Tibial nerve (tissue), 4 donors: Measurements from ENCODE around the gene HMX1. TPM values are rescaled to one million over a fixed set of nuclear protein-coding genes. Genes with fewer than 3 reads are reported as not detected.

Experiments
- DNase-seq, 2 donors: peaks; one replicate each; pipeline ENCODE4 v3.0.0-alpha.2; 2019; ENCODE audit warnings: low spot score in 2 of 2
- H3K27ac ChIP-seq, 4 donors: fragments of 200-600 bp; sonication (generic) in 3 of 4; one replicate each; pipeline ENCODE4 v1.5.1; 2017 to 2019; ENCODE audit warnings: mild to moderate bottlenecking in 1 of 4
- H3K27me3 ChIP-seq, 2 donors: fragments of 200-600 bp; sonication (generic) in 1 of 2; one replicate each; pipeline versions ENCODE4 v1.5.1 to v1.6.0; 2017 to 2019
- H3K36me3 ChIP-seq, 3 donors: fragments of 200-600 bp; sonication (generic); one replicate each; pipeline ENCODE4 v1.5.1; 2018 to 2019
- H3K4me1 ChIP-seq, 4 donors: fragments of 200-600 bp; sonication (generic) in 3 of 4; one replicate each; pipeline ENCODE4 v1.5.1; 2017 to 2019
- H3K4me3 ChIP-seq, 4 donors: fragments of 200-600 bp; sonication (generic) in 3 of 4; one replicate each; pipeline ENCODE4 v1.5.1; 2017 to 2019; ENCODE audit warnings: mild to moderate bottlenecking in 1 of 4, moderate library complexity in 1 of 4
- H3K9me3 ChIP-seq, 4 donors: fragments of 200-600 bp; sonication (generic) in 3 of 4; one replicate each; pipeline ENCODE4 v1.5.1; 2017 to 2019
- EP300 ChIP-seq, 2 donors: sonication (generic); formaldehyde crosslinking; IDR thresholded peaks; one replicate each; pipeline ENCODE4 v1.6.1; 2017; ENCODE audit warnings: antibody characterized with exemption in 2 of 2, mild to moderate bottlenecking in 1 of 2
- POLR2A ChIP-seq, 2 donors: fragments of 450-650 bp; IDR thresholded peaks; one replicate each; pipeline ENCODE4 v1.6.1; 2017; ENCODE audit warnings: antibody characterized with exemption in 2 of 2, mild to moderate bottlenecking in 2 of 2, moderate library complexity in 2 of 2
- WGBS, 2 donors: methylation state at CpG; one replicate each; pipeline ENCODE4 v1.1.5; 2018; 5-methylcytosine and 5-hydroxymethylcytosine counted together
- total RNA-seq, 4 donors: library from RNA; depleted of rRNA; stranded (reverse); fragments of >200 nt; gene quantifications; one replicate each; pipeline ENCODE4 v1.1.0, GENCODE V29; 2016
- TF ChIP-seq, protein P1 (sequence below), 5 experiments: fragments of 200-600 bp in 3 of 5; fragments of 450-650 bp in 2 of 5; sonication (generic) in 3 of 5; IDR thresholded peaks; one replicate each; pipeline ENCODE4 v1.5.1; 2016 to 2019; ENCODE audit warnings: antibody characterized with exemption in 5 of 5, mild to moderate bottlenecking in 3 of 5, moderate library complexity in 2 of 5

The HMX1 gene
- total RNA-seq, 4 donors from 2014 or later: 0.21 TPM; not detected in 3

DNA sequence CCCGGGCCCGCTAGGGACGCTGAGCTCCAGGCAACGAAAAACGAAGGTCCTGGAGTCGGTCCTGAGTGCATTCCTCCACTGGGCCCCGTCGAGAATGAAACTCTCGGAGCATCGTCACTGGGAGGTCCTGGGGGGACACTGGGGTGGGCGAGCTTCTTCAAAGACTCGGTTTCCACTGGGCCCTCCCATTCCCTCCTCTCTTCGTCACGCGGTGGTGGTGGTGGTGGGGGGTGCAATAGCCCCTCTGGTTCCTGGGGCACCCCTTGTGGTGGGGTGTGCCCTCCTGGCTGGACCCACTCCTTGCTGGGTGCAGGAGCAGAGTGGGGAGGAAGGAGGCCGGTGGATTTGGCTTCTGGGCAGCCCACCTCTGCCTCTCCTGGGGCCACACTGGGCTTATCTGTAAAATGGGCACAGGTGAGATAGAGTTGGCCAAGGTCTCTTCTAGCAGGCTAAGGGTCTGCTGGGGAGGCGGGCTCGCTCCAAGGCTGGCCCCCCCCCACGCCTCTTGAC is 12.9 kb downstream of the HMX1 start:
- Histone ChIP-seq H3K4me1 (peaks cover 0 to 62% (median 3%) of the 10 kb centered on the region in 4 donors), H3K27me3 (peaks cover 0 to 98% of the 10 kb centered on the region in 2 donors), H3K4me3 (no peak overlapping the region)

DNA sequence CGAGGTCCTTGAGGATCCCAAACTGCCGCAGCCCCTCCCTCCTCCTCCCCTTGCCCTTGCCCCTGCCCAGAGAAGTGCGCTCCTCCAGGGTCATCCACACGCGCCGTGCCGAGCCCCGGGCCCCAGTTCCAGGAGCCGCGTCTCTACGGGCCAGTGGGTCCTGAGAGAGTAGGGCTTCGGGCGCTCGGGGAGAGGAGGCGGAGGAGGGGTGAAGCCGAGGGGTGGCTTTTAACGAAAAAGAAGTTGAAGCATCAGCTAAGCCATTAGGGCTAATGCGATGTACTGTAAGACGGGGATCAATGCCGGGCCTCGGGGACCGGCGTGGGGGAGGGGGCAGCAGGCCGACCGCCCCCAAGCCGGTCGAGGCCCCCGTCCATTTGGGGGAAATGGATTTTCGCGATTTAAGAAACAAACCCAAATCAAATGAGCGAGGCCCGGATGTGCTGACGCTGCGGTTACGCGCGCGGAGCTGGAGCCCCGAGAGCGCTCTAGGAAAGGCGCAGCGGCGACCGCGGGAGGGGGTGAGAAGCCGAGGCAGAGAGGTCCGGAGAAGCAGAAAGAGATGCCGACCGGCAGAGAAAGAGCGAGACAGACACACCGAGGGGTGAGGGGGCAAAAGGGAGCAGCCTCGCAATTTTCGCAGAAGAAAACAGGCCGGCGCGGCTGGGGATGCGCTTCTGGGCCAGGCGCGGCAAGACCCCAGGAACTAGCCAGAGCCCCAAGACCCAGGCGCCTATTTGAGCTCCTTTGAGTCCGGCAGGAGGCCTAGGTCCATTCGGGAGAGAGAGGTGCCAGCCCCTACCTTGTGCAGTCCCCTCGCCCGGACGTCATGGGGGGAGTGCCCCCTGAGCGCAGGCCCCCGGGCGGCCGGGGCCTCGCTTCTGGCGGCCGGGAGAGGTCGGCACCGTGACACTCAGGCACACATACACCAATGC is 13.6 kb downstream of the HMX1 start:
- Histone ChIP-seq H3K9me3 (peaks cover 0 to 6% (median 0%) of the 10 kb centered on the region in 4 donors), H3K4me3 (peak overlapping the region in 1 of 4 donors; percentile 32), H3K27ac (no peak overlapping the region), H3K36me3 (no peaks in the 10 kb centered on the region), H3K27me3 (peaks cover 0 to 98% of the 10 kb centered on the region in 2 donors), H3K4me1 (peaks cover 0 to 56% (median 3%) of the 10 kb centered on the region in 4 donors)
- WGBS, 2 donors: 1 to 2% methylated on average over 60 to 69 of the region's 74 CpGs
- TF ChIP-seq, protein P1, sequence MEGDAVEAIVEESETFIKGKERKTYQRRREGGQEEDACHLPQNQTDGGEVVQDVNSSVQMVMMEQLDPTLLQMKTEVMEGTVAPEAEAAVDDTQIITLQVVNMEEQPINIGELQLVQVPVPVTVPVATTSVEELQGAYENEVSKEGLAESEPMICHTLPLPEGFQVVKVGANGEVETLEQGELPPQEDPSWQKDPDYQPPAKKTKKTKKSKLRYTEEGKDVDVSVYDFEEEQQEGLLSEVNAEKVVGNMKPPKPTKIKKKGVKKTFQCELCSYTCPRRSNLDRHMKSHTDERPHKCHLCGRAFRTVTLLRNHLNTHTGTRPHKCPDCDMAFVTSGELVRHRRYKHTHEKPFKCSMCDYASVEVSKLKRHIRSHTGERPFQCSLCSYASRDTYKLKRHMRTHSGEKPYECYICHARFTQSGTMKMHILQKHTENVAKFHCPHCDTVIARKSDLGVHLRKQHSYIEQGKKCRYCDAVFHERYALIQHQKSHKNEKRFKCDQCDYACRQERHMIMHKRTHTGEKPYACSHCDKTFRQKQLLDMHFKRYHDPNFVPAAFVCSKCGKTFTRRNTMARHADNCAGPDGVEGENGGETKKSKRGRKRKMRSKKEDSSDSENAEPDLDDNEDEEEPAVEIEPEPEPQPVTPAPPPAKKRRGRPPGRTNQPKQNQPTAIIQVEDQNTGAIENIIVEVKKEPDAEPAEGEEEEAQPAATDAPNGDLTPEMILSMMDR (IDR thresholded peaks at IDR 0.05): no peak
- no peak for TF ChIP-seq POLR2A (IDR thresholded peaks at IDR 0.05)
- no peak for TF ChIP-seq EP300 (IDR thresholded peaks at IDR 0.05)
- DNase-seq: no peak

More for the DNA sequence above, 12.9 kb downstream of the HMX1 start:
- Histone ChIP-seq H3K9me3 (no peaks in the 10 kb centered on the region), H3K27ac (no peak overlapping the region), H3K36me3 (no peaks in the 10 kb centered on the region)
- TF ChIP-seq EP300 (IDR thresholded peaks at IDR 0.05) (no peak), POLR2A (IDR thresholded peaks at IDR 0.05) (no peak)
- TF ChIP-seq, protein P1 (IDR thresholded peaks at IDR 0.05): no peak
- 1 to 3% methylated on average over 15 to 16 of the region's 19 CpGs for WGBS, 2 donors
- DNase-seq: no peak

DNA sequence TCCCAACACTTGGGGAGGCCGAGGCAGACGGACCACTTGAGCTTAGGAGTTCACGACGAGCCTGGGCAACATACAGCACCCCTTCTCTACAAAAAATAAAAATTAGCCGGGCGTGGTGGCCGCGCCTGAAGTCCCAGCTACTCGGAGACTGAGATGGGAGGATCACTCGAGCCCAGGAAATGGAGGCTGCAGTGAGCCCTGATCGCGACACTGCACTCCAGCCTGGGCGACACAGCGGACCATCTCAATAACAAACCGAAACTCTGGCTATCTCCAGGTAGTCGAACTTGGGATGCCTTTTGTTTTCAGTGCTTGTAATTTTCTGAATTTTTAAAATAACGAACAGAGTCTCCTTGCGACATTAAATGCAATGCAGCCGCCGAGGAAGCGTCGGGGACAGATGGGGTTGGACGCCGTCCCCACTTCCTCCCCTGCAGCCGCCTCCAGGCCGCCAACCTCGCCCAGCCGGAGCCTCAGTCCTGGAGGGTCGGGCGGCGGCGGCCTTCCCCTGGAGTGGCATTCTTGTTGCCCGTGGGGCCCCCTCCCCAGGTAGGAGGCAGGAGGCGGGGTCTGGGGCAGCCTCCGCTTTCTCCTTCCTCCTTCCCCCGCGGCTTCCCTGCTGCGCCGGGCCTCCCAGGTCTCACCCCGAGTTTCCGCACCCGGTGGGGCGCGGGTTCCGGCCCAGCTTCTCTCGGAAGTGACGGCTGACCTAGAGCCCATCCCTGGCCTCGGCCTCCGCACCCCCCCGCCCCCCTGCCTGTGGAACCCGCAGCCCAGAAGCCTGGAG is 14.6 kb downstream of the HMX1 start:
- Histone ChIP-seq H3K4me3 (peak overlapping the region in 3 of 4 donors; percentile 23 to 32 (median 25)), H3K4me1 (peaks cover 0 to 48% (median 3%) of the 10 kb centered on the region in 4 donors), H3K9me3 (peaks cover 0 to 16% (median 0%) of the 10 kb centered on the region in 4 donors), H3K36me3 (no peaks in the 10 kb centered on the region), H3K27me3 (peaks cover 0 to 90% of the 10 kb centered on the region in 2 donors), H3K27ac (no peak overlapping the region)
- WGBS, 2 donors: 3% methylated on average over 32 to 51 of the region's 51 CpGs
- TF ChIP-seq, protein P1 (IDR thresholded peaks at IDR 0.05): no peak
- TF ChIP-seq EP300 (IDR thresholded peaks at IDR 0.05): no peak
- TF ChIP-seq POLR2A (IDR thresholded peaks at IDR 0.05): no peak
- DNase-seq: no peak

DNA sequence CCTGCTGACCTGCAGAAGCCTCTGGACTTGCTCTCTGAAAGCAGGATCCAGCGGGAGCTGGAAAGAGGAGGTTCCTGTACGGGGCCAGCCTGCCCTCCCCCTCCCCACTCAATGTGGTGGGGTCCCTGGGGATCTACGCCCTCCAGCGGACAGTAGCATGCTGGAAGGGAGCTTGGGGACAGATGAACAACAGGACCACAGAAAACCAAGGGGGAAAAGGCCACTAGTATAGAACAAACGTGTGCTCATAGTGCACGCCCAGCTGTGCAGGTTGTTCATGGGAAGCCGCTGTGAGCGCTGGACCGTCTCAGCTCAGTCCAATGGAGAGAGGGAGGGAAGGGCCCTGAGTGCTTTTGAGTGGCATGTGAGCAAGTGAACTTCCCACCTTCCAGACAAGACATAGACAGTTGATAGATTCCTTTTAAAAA is 15.8 kb downstream of the HMX1 start:
- H3K9me3 ChIP-seq: peaks cover 0 to 26% (median 0%) of the 10 kb centered on the region in 4 donors
- H3K27me3 ChIP-seq: peaks cover 0 to 79% of the 10 kb centered on the region in 2 donors
- H3K4me3 ChIP-seq: no peak overlapping the region
- TF ChIP-seq POLR2A (IDR thresholded peaks at IDR 0.05): no peak
- no peak for TF ChIP-seq EP300 (IDR thresholded peaks at IDR 0.05)
- TF ChIP-seq, protein P1 (IDR thresholded peaks at IDR 0.05): no peak
- 3 to 9% methylated on average over 9 of the region's 9 CpGs for WGBS, 2 donors
- DNase-seq: no peak
- H3K27ac ChIP-seq: no peak overlapping the region
- H3K4me1 ChIP-seq: peaks cover 0 to 36% (median 3%) of the 10 kb centered on the region in 4 donors
- H3K36me3 ChIP-seq: no peaks in the 10 kb centered on the region
